Epithelial cell of esophagus (primary cell): ENCODE measurements around the gene MAML3.

Experiments
- DNase-seq: peaks from one replicate; pipeline ENCODE4 v3.0.0; 2010; ENCODE audit warnings: low read depth
- H3K4me3 ChIP-seq: 2 replicates; pipeline ENCODE4 v1.5.1; 2011; ENCODE audit warnings: mild to moderate bottlenecking, low read length, control low read depth
- TF ChIP-seq, protein P1 (sequence below): IDR thresholded peaks from 2 replicates; pipeline ENCODE4 v1.5.1; 2011; ENCODE audit warnings: low read depth, mild to moderate bottlenecking, low read length, control low read depth, inconsistent platforms; ENCODE audit not compliant: insufficient read depth; ENCODE audit errors: missing control alignments

The MAML3 gene

DNA sequence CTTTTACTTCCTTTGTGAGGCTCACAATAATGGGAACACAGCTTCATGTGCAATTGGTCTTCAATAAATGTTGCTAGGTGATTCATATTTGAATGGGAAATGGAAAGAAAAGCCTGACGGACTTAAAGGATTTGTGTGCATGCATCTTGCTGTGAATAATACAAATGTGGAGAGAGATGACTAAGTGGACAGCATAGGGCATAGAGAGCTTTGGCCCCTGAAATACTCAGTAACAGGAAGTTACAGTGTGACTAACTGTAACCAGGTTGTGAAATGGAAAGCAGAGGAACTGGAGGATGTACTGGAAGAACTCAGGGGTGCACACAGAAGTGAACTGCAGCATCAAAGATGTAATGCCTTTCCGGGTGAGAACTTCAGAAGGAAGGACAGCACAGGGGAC is 281.7 kb downstream of the MAML3 start:
- TF ChIP-seq, protein P1, sequence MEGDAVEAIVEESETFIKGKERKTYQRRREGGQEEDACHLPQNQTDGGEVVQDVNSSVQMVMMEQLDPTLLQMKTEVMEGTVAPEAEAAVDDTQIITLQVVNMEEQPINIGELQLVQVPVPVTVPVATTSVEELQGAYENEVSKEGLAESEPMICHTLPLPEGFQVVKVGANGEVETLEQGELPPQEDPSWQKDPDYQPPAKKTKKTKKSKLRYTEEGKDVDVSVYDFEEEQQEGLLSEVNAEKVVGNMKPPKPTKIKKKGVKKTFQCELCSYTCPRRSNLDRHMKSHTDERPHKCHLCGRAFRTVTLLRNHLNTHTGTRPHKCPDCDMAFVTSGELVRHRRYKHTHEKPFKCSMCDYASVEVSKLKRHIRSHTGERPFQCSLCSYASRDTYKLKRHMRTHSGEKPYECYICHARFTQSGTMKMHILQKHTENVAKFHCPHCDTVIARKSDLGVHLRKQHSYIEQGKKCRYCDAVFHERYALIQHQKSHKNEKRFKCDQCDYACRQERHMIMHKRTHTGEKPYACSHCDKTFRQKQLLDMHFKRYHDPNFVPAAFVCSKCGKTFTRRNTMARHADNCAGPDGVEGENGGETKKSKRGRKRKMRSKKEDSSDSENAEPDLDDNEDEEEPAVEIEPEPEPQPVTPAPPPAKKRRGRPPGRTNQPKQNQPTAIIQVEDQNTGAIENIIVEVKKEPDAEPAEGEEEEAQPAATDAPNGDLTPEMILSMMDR = no peak
- DNase-seq = peak; percentile 97

DNA sequence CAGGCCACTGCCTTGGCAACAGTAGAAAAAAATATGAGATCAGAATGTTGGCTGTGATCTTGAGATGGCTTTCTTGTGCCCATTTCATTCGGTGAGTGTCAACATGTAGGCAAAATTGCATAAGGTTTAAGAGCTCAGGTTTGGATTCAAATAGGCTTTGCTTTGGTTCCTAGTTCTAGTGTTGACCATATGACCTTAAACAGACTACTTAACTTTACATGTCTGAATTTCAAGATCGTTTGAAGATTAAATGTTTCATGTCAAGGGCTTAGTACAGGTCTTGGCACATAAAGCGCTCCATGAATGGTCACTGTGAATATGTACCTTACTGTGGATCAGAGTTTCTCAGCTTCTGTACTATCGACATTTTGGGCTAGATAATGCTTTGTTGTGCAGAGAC is 284.2 kb downstream of the MAML3 start:
- no peak for DNase-seq
- TF ChIP-seq, protein P1 = no peak
- H3K4me3 ChIP-seq = no peak overlapping the region

More for the DNA sequence above, 281.7 kb downstream of the MAML3 start:
- no peak overlapping the region for H3K4me3 ChIP-seq

DNA sequence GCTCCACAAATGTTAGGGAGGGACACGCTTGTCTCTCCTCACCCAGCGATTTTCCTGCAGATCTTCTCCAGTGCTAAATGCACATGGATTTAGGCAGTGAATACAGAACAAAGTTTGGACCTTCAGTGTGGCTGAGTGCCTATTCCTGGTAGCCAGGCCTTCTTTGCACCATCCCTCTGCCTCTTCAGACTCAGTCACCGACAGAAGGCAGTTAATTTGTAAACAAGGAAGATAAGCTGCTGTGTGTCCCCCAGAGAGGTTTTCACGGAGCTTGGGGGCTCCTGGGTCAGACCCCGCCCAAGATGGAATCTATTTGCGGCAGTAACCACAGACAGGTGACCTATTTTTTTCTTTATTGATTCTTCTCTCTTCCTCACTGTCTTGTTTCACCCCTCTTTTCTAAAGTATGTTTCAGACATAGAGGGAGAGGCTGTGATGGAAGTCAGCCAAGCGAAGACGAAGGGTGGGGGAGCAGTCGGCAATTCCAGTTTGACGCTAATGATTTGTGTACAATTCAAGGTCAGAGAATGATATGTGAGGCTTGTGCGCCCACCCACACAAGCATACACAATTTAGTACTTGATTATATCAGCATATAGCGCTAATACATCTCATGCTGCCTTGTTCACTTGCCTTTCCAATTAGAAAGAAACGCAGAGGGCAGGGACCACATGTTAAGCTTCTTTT is 287.6 kb downstream of the MAML3 start:
- TF ChIP-seq, protein P1 = no peak
- H3K4me3 ChIP-seq = no peak overlapping the region
- DNase-seq = no peak

DNA sequence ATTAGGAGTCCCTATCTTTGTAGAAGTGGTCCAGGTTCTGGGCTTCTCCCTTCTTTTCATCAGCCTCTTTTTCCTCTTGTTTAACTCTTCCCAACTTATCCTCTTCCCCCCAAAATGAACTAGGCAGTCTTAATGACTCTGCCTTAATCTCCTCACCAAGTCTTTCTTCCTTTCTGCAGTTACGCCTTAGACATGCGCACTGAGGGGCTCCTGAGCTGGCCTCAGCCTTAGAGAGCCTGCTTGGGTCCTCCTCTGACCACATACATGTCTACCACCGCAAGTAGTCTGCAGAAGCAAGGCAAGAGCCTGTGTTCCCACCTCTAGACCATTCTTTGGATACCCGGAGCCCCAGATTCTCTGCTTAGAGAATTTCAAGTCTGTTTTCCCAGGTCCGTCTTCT is 288.4 kb downstream of the MAML3 start:
- TF ChIP-seq, protein P1 = no peak
- no peak for DNase-seq

DNA sequence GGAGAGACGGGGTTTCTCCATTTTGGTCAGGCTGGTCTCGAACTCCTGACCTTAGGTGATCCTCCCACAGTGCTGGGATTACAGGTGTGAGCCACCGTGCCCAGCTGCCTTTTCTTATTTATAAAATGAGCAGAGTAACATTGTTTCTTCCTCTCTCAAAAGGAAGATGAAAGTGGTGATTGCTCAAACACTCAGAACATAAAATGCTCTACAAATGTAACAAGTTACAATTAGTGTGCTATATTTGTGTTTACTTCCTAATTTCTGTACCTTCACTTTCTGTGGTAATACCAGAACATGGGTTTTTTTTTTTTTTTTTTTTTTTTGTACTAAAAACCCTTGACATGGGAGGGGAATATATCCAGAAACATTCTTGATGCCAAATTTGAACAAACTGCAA is 290.5 kb downstream of the MAML3 start:
- H3K4me3 ChIP-seq = no peak overlapping the region
- TF ChIP-seq, protein P1 = no peak
- DNase-seq = no peak

More for the DNA sequence above, 288.4 kb downstream of the MAML3 start:
- no peak overlapping the region for H3K4me3 ChIP-seq

DNA sequence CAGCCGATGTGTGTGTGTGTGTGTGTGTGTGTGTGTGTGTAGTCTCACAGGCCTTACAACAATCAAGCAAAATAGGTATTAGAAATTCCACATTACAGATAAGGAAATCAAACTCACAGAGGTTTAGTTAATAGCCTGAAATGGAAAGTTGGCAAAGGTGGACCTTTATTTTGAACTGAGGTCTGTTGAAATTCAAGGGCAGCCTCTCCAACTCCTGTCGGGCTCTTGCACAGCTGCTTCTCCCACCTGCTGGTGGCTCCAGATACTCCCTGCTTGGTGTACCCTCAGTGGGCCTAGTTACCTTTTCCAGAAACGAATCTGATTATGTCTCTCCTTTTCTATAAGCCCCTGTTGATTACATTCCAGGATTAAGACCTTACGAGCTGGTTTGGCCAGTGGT is 292.5 kb downstream of the MAML3 start:
- H3K4me3 ChIP-seq = no peak overlapping the region
- TF ChIP-seq, protein P1 = no peak
- no peak for DNase-seq

DNA sequence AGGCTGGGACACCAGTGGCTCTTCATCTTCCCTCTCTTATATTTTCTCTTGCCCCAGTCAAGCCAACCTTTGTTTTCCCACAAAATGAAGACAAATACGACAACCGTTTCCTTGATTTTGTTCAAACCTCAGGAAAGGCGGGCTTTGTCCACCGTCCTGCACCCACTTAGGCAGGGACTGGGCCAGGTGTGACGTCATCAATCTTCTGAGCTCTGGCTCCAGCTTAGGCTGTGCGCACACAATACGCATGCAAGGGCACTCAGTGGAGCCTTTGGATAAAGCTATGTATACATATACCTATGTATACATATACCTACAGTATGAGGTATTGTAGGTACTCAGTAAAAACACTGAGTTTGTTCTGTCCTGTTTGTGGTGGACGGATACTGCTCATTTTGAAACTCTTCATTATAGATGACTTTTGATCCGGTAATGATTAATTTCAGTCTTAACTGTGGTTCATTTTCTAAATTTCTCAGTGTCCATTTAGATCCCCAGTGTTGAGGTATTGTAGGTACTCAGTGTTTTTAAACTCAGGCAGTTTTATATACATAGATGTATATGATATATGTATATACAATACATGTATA is 293.5 kb downstream of the MAML3 start:
- no peak overlapping the region for H3K4me3 ChIP-seq
- TF ChIP-seq, protein P1 = no peak
- no peak for DNase-seq
